Measurements from ENCODE around the gene C10orf105.

C10orf105 gene

GRCh38 chr10:71763352-71764127 lies 44.0 kb upstream of the C10orf105 start:
- no peak for DNase-seq
- H3K27me3 Mint-ChIP-seq (ENCODE audit: low read depth, poor library complexity): peaks cover 11% of the 10 kb centered on the region
- H3K27ac Mint-ChIP-seq: no peak overlapping the region
- TF ChIP-seq, protein P1, sequence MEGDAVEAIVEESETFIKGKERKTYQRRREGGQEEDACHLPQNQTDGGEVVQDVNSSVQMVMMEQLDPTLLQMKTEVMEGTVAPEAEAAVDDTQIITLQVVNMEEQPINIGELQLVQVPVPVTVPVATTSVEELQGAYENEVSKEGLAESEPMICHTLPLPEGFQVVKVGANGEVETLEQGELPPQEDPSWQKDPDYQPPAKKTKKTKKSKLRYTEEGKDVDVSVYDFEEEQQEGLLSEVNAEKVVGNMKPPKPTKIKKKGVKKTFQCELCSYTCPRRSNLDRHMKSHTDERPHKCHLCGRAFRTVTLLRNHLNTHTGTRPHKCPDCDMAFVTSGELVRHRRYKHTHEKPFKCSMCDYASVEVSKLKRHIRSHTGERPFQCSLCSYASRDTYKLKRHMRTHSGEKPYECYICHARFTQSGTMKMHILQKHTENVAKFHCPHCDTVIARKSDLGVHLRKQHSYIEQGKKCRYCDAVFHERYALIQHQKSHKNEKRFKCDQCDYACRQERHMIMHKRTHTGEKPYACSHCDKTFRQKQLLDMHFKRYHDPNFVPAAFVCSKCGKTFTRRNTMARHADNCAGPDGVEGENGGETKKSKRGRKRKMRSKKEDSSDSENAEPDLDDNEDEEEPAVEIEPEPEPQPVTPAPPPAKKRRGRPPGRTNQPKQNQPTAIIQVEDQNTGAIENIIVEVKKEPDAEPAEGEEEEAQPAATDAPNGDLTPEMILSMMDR (IDR thresholded peaks at IDR 0.05): no peak
- no peaks in the 10 kb centered on the region for H3K9me3 Mint-ChIP-seq
- H3K4me1 Mint-ChIP-seq: peaks cover 29% of the 10 kb centered on the region
- no peaks in the 10 kb centered on the region for H3K36me3 Mint-ChIP-seq (ENCODE audit: low read depth)
- no peak overlapping the region for H3K4me3 Mint-ChIP-seq

DNA sequence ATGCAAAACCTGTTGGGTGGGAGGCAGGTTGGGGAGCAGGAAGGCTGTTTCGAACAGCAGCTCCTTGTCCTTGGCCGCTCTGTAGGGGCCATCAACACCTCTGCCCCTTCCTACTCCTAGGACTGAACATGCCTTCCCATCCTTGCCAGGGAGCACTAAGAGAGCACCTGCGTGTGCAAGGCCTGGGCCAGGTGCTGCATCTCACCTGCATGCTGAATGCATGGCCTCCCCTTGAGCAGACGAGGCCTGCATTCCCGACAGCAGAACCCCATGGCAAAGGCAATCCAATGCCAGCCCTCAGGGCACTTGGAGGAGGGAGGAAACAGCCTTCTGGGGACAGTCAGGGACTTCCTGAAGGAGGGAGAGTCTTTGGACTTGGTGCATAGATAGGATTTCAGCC lies 42.7 kb upstream of the C10orf105 start:
- Mint-ChIP-seq H3K27me3 (ENCODE audit: low read depth, poor library complexity) (peaks cover 10% of the 10 kb centered on the region), H3K9me3 (no peaks in the 10 kb centered on the region), H3K4me1 (peaks cover 29% of the 10 kb centered on the region), H3K27ac (no peak overlapping the region), H3K36me3 (ENCODE audit: low read depth) (no peaks in the 10 kb centered on the region), H3K4me3 (no peak overlapping the region)
- TF ChIP-seq, protein P1 (IDR thresholded peaks at IDR 0.05): no peak
- no peak for DNase-seq

DNA sequence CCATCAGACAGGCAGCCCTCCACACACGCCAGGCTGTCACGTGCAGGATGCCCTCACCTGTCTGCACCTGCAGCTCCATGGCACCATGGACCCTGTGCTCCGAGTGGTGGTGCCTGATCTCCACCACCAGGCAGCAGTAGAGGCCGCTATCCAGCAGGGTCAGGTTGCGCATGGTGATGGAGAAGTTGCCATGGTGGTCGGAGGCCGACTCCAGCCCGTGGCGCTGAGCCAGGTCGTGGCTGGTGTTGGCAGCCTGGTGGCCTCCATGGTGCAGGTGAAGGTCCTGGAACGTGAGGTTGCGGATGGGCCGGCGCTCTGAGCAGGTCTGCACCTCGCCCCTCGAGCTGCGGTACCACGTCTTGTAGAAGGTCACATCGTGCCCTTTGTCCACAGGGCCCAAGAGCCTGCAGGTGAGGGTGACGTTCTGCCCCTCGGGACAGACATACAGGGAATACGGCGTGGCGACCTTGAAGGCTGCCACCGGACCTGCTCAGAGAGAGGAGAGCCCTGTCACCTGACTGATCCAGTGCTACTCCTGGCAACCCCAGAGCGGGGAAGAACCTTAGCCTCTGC lies 42.0 kb upstream of the C10orf105 start:
- Mint-ChIP-seq H3K27me3 (ENCODE audit: low read depth, poor library complexity) (peaks cover 13% of the 10 kb centered on the region), H3K4me1 (peaks cover 29% of the 10 kb centered on the region), H3K27ac (no peak overlapping the region), H3K9me3 (no peaks in the 10 kb centered on the region), H3K4me3 (no peak overlapping the region), H3K36me3 (ENCODE audit: low read depth) (no peaks in the 10 kb centered on the region)
- DNase-seq: no peak
- TF ChIP-seq, protein P1 (IDR thresholded peaks at IDR 0.05): no peak

DNA sequence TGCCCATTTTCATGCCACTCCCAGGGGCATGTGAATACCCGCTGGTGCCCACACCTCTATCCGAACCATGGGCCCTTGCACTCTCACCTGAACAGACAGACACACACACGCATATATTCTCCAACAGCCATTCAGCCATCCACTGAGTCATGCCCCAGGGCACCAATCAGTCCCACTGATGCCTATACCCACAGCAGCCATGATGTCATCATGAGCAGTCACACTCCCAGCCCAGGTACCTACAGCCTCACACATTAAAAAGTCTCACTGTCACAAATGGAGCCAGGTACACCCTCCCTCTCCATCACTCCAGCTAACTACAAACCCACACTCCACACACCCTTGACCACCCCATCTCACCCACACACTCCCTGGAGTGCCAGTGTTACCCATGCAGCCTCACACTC lies 41.5 kb upstream of the C10orf105 start:
- Mint-ChIP-seq H3K27me3 (ENCODE audit: low read depth, poor library complexity) (peaks cover 13% of the 10 kb centered on the region), H3K9me3 (no peaks in the 10 kb centered on the region), H3K4me3 (no peak overlapping the region), H3K4me1 (peaks cover 31% of the 10 kb centered on the region), H3K36me3 (ENCODE audit: low read depth) (no peaks in the 10 kb centered on the region), H3K27ac (no peak overlapping the region)
- DNase-seq: no peak
- TF ChIP-seq, protein P1 (IDR thresholded peaks at IDR 0.05): no peak

GRCh38 chr10:71757399-71757922 lies 37.9 kb upstream of the C10orf105 start:
- TF ChIP-seq, protein P1 (IDR thresholded peaks at IDR 0.05): no peak
- no peak overlapping the region for H3K4me3 Mint-ChIP-seq
- H3K27me3 Mint-ChIP-seq (ENCODE audit: low read depth, poor library complexity): peaks cover 10% of the 10 kb centered on the region

More at GRCh38 chr10:71757399-71757922, 37.9 kb upstream of the C10orf105 start:
- H3K4me1 Mint-ChIP-seq: peaks cover 56% of the 10 kb centered on the region
- DNase-seq: no peak
- no peaks in the 10 kb centered on the region for H3K36me3 Mint-ChIP-seq (ENCODE audit: low read depth)
- H3K27ac Mint-ChIP-seq: no peak overlapping the region
- no peaks in the 10 kb centered on the region for H3K9me3 Mint-ChIP-seq
